Lung microvascular endothelial cell (primary cell): ENCODE data around the gene GTF2H4. TPM values are rescaled to one million over a fixed set of nuclear protein-coding genes. Genes with fewer than 3 reads are reported as not detected.
"Not testable (repeated sequence)": the region's sequence is repeated elsewhere in the genome, so short reads cannot be mapped to it uniquely, and the experiment has no call there.

ENCODE experiments used
- DNase-seq, 2 donors: peaks; one replicate each; pipeline versions ENCODE4 v3.0.0 to v3.0.0-alpha.2; 2010; ENCODE audit warnings: low read depth in 2 of 2
- total RNA-seq: library from RNA; depleted of rRNA; stranded (reverse); fragments of >200 nt; gene quantifications from 2 replicates; pipeline ENCODE4 v1.2.1, GENCODE V29; 2014

The GTF2H4 gene
- total RNA-seq, 1 donor from 2014 or later = 12.9 TPM

- DNase-seq = not testable (repeated sequence)
Observed at GRCh38 chr6:30924040-30924627, 16.1 kb downstream of the GTF2H4 start.

- no peak for DNase-seq
Observed at GRCh38 chr6:30926644-30927043, 18.6 kb downstream of the GTF2H4 start.

- not testable (repeated sequence) for DNase-seq
Observed at GRCh38 chr6:30927080-30927479, 19.1 kb downstream of the GTF2H4 start.

GRCh38 chr6:30928677-30929076, 20.7 kb downstream of the GTF2H4 start:
- no peak for DNase-seq

GRCh38 chr6:30930506-30930905, 22.5 kb downstream of the GTF2H4 start:
- no peak for DNase-seq

DNA sequence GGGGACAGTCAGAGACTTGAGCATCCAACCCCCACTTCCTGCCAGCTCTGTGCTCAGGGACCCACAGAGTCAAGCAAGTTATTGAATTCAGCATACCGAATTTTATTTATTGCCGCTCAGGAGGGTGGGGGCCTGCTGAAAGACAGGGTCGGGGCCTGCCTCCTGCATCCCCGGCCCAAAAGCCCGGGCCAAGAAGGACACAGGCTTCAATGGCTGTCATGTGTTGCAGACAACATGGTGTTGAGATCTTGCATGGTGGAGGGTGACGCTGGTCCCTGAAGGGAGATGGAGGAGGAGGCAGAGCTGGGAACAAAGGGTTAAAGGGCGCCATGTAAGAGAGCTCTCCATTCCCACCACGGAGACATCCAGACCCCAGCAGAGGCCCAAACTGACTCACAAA, 23.3 kb downstream of the GTF2H4 start:
- DNase-seq = no peak

GRCh38 chr6:30931969-30932645, 24.1 kb downstream of the GTF2H4 start, which contains the start of gene SFTA2:
SFTA2 (minus strand) TSS chr6:30932170; CDS start chr6:30932096, 74 bp downstream.
- DNase-seq = no peak

GRCh38 chr6:30932665-30933365, 24.8 kb downstream of the GTF2H4 start:
- DNase-seq = no peak

DNA sequence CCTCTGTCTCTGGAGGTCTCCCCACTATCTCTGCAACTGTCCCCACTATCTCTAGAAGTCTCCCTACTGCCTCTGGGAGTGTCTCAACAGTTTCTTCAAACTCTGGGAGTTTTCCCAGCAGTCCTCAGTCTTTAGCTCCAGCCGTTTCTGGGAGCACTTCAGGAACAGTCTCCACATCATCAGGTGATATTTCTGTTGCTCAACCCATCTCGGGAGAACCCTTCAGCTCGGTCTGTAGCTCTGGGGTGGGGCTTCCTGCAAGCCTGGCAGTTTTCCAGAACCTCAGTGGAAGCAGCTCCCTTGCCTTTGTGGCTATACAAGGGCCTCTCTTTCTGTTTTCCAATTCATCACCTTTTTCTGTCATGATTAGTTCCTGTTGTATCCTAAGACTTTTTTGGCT, 27.0 kb downstream of the GTF2H4 start:
- DNase-seq = no peak

DNA sequence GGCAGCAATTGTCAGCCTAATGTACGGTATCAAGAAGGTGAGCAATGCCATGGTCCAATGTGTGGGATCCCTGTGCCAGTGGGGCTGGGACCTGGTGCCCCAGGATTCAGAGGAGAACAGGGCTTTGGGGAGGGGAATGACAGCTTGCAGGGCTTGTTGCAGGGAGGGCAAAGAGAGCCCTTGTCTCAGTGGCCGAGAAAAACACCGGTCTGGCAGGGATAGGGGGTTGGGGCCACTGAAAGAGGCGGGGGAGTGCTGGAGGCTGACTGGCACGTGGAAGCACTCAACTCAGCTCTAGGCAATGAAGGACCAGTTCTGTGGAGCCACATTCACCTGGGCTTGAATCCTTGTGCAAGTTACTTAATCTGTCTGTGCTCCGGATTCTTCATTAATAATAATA, 29.3 kb downstream of the GTF2H4 start:
- DNase-seq = no peak

GRCh38 chr6:30938730-30939129, 30.7 kb downstream of the GTF2H4 start:
- DNase-seq = no peak

DNA sequence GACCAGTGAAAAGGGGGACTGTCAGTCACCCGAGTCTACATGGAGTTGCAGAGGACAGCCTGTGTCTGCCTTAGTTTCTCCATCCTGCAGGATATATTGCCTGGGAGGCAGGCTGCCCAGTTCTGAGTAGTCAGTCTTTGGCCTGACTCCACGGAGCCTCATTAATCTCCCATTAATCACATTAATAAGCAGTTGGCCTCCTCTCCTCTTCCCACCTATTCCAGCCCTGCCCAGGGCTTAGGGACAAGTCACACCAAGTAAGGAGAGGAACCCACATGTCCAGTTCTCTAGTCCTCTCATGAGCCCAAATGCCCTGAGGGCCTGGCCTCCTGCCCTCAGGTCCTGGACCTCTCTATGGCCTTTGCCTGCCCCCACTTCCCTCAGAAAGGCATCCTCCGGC, 31.5 kb downstream of the GTF2H4 start:
- no peak for DNase-seq

GRCh38 chr6:30940361-30940986, 32.5 kb downstream of the GTF2H4 start, which contains the start of gene MUCL3:
MUCL3 (plus strand) TSS chr6:30940973; CDS start chr6:30941000, 27 bp downstream.
- no peak for DNase-seq

- peak; percentile 20 to 74 for DNase-seq
Observed at GRCh38 chr6:30942338-30943060, 34.5 kb downstream of the GTF2H4 start.

- DNase-seq = no peak
Observed at GRCh38 chr6:30944051-30944450, 36.0 kb downstream of the GTF2H4 start.

DNA sequence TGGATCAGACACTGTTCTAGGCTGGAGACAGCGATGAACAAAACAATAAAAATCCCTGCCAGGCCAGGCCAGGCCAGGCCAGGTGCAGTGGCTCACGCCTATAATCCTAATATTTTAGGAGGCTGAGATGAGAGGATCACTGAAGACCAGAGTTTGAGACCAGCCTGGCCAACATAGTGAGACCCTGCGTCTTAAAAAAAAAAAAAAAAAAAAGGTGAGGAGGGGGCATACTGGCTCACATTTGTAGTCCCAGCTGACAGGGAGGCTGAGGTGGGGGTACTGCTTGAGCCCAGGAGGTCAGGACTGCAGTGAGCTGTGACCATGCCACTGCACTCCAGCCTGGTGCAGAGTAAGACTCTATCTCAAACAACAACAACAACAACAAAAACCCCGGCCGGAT, 37.3 kb downstream of the GTF2H4 start:
- DNase-seq = no peak

GRCh38 chr6:30947231-30947630, 39.2 kb downstream of the GTF2H4 start:
- DNase-seq = no peak

DNA sequence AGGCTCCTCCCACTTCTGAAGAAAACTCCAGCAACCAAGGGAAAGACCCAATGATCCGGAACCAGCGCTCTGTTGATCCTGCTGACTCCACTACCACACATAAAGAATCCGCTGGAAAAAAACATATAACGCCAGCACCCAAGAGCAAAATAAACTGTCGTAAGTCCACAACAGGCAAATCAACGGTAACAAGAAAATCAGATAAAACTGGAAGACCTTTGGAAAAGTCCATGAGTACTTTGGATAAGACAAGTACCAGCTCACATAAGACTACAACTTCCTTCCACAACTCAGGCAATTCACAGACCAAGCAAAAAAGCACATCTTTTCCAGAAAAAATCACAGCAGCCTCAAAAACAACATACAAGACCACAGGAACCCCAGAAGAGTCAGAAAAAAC, 40.8 kb downstream of the GTF2H4 start:
- DNase-seq = no peak

- no peak for DNase-seq
Observed at GRCh38 chr6:30951907-30952469, 44.0 kb downstream of the GTF2H4 start.

DNA sequence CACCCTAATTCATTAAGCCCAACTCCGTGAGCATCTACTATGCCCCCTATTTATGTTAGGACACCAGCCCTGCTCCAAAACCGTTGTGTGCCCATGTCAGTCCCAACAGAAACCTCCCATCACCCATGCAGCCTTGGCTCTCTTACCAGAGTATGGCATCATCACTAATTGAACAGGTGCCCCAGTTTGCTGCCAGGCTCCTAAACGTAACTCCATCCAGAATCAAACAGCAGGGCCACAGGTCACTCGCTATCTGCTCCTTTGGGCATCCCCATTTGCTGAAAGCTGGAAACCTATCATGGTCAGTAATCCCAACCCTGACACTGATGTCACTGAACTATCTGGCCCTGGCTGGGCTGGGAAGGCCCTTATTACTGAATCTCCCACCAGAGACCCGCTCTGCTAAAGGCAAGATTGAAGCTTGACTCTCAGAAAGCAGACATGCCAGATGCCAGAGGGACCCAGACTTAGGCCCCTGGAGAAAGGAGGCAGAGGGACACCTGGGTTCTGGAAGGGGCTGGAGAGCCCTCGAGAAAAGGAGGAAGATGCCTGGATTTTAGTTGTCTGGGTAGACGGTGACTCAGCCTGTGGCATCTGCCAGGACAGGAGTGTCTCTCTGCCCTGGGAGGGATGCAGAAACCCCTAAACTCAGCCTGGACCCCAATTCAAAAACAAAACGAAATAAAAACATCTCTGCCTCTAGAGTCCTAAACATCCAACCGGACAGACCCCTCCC, 46.8 kb downstream of the GTF2H4 start:
- DNase-seq = no peak
